Esophagus squamous epithelium (tissue), 4 donors: ENCODE data around the gene CHPT1.

Experiments used
- CTCF ChIP-seq, 6 experiments: fragments of 450-650 bp in 4 of 6; fragments of 200-600 bp in 2 of 6; sonication (generic) in 2 of 6; IDR thresholded peaks; one replicate each; pipeline ENCODE4 v1.5.1; 2016 to 2019; ENCODE audit warnings: antibody characterized with exemption in 6 of 6, mild to moderate bottlenecking in 4 of 6, moderate library complexity in 4 of 6
- POLR2A ChIP-seq, 4 donors: fragments of 450-650 bp; IDR thresholded peaks; one replicate each; pipeline ENCODE4 v1.6.1; 2017; ENCODE audit warnings: antibody characterized with exemption in 4 of 4, mild to moderate bottlenecking in 4 of 4, moderate library complexity in 3 of 4

GRCh38 chr12:101666052-101666728 lies 31.2 kb upstream of the CHPT1 start:
- TF ChIP-seq CTCF (IDR thresholded peaks at IDR 0.05) (no peak), POLR2A (IDR thresholded peaks at IDR 0.05) (no peak)
